Loucy (cell line): ENCODE results near the gene RANBP2.
"Not testable (repeated sequence)": the region's sequence is repeated elsewhere in the genome, so short reads cannot be mapped to it uniquely, and the experiment has no call there.

ENCODE experiments used
- CTCF ChIP-seq: fragments of 200-600 bp; sonication (generic); conservative IDR thresholded peaks from 2 replicates; pipeline ENCODE4 v1.5.1; 2014; ENCODE audit warnings: mild to moderate bottlenecking, antibody characterized with exemption, low read length
- EZH2phosphoT487 ChIP-seq: fragments of 200-600 bp; IDR thresholded peaks from 2 replicates; pipeline ENCODE4 v1.6.1; 2018; ENCODE audit warnings: antibody characterized with exemption, mild to moderate bottlenecking, moderate library complexity, borderline replicate concordance

GRCh38 chr2:108766671-108767070 lies 47.4 kb downstream of the RANBP2 start:
- not testable (repeated sequence) for TF ChIP-seq CTCF, EZH2phosphoT487
